Hematopoietic multipotent progenitor cell treated with erythropoietin and hydrocortisone succinate and interleukin-3 and kit ligand, for 4 days (in vitro differentiated cells): ENCODE measurements around the gene ANKRD13B.

Experiments used
- DNase-seq: peaks from one replicate; pipeline ENCODE4 v3.0.0-alpha.2; 2015

The ANKRD13B gene

DNA sequence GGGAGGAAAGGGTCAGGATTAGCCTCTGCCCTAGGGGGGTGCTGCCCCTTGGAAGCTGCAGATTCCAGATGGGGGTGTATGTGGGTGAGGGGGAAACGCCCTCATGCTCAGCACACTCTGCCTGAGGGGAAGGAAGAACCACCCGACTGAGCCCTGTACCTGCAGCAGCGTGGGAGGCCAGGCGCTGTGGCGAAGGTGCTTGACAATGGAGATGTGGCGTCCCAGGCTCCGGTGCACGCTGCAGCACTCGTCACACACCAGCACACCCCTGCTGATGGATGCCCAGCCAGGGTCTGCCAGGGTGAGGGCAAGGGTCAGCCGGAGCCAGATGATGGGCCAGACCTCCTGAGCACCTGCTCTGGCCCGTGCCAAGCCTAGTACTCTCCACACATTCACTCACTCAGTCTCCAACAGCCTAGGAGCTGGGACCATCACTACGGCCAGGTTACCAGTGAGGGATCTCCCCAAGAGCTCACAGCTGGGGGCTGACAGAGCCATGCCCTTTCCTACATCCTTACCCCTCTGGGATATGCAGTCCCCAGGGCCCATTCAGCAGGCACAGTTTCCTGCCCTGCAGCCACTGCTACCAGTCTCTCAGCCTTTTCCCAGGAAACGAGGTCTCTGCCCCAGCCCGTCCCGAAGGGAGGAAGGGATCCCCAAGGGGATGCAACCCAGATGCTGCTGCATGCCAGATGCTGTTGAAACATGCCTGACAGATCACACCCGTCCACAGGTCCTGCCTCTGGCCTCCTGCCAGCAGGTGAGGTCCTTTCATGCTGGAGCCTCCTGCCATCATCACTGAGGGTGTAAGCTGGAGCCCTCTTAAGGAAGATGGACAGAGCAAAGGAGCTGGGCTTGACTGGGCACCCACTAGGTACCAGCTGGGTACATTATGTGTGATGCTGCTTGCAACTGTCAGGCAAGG is 9.3 kb upstream of the ANKRD13B start:
- DNase-seq: no peak

DNA sequence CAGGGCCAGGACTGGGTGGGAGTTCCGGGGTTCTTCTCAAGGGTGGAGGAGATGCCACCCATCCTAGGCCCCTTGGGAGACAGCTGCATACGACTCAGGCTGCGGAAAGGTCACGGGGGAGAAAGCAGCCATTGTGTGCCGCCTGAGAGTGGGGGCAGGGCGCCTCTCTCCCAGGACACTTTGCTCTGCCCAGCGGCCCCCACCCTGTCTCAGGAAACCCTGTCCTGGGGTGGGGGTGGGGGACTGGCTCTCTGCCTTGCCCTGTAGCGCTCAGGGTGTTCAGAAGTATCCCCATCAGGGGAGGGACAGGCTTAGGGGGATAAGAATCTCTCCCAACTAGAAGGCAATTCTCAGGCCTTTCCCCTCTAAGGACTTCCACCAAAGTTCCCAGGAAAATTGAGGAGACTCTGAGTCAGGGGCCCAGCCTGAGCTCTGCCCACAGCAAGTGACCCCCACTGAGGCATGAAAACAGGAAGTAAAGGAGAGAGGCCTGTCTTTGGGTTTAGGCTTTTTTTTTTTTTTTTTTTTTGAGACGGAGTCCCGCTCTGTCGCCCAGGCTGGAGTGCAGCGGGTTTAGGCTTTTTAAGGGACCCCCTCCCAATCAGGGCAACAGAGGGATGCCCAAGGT is 8.4 kb upstream of the ANKRD13B start:
- peak; percentile 53 for DNase-seq

DNA sequence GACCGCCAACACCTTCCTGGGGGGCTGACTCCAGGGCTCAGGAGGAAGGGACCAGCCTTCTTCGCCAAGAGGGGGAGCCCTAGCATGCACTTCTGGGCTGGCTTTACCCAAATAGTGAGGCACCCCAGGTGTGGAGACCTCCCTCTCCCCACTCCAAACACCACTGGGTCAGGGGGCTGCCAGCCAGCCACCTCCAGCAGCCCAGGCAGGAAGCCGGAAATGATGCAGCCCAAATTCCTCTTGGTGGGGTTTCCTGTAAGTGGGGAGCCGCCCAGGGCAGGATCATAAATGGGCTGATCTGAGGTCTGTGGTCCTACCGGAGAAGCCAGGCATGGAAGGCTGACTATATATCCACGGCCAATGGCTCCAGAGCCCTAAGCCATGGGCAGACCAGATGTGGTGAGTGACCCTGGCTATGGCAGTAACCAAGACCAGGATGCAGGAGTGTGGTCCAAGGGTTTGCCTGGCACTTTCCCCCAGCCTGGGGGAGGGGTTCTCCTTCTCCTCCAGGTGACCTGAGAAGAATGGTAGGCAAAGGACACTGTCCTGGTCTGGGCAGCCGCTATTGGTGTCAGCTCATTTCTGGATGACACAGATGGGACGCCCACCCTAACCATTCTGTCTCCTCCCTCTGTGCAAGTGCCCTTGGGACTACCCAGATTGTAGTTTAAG is 7.7 kb upstream of the ANKRD13B start:
- peak; percentile 63 for DNase-seq

DNA sequence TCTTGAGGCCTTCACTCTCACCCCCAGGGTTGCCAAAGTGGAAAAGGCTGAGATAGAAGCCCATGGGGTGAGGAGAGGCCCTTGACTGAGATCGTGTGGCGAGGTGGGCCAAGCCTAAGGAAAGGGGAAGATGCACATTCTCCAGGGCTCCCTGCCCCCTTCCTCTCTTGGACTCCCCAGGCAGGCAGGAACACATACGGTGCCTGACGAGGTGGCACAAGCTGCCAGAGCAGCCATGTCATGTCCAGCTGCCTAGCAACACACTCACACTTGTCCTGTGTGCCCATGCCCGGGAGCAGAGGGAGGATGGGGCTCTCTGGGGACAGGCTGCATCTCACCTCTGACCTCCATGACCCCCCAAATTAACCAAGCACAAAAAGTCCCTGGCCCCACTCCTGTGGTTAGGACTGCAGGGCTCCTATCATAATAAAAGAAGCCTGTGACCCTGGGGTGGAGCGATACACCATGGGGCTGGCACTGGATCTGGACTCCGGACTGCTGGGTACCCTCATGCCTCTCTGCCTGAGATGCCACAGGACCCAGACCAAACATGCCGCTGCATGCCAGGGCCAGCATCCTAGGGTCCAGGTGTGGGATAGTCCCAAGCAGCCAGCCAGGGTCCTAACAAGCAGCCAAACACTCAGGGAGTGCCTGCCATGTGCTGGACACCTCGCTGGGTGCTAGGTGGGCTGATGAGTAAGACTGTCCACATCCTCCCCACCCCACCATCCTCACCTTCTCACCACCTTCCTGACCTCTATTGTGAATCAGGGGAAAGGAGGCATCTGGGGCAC is 6.1 kb upstream of the ANKRD13B start:
- DNase-seq: peak; percentile 26

DNA sequence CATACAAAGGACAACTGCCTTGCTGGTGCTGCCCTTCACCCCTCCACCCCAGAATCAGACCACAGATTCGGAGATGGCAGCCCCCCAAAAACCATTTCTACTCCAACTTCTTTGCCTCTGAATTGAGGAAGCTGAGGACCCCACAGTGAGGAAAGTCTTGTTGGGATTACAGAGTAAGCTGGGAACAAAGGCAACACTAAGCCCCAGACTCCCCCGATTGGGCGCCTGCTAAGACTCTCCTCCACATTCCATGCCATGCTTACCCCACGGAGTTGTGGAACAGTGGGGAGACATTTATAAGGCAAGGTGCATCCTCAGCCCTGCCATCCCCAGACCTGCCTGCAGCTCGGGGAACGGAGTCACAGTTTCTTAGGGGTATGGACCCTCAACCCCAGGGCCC is 5.3 kb upstream of the ANKRD13B start:
- DNase-seq: no peak

DNA sequence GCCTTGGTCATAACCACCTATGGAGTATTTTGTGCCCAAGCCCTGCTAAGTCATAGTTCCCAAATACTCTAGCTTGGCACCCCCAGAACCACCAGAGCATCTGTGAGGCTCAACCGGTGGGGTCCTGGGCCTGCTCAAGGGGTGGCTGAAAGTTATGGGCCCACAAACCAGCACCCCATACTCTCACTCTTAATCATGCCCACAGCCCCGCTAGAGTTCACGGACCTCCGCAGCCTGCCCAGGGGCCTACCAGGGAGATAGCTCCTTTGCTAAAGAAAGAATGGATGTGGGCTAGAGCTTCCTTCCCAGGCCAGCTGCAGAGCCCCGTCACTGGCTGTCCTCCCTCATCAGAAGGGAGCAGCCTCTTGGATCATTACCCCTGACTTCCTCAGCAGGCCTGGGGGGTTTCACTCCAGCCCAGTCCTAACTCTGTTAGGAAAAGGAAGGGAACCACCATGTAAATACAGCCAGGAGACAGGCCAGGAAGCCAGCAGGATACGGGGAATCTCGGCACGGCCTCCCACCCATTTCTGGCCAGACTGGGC is 4.8 kb upstream of the ANKRD13B start:
- peak; percentile 24 for DNase-seq

DNA sequence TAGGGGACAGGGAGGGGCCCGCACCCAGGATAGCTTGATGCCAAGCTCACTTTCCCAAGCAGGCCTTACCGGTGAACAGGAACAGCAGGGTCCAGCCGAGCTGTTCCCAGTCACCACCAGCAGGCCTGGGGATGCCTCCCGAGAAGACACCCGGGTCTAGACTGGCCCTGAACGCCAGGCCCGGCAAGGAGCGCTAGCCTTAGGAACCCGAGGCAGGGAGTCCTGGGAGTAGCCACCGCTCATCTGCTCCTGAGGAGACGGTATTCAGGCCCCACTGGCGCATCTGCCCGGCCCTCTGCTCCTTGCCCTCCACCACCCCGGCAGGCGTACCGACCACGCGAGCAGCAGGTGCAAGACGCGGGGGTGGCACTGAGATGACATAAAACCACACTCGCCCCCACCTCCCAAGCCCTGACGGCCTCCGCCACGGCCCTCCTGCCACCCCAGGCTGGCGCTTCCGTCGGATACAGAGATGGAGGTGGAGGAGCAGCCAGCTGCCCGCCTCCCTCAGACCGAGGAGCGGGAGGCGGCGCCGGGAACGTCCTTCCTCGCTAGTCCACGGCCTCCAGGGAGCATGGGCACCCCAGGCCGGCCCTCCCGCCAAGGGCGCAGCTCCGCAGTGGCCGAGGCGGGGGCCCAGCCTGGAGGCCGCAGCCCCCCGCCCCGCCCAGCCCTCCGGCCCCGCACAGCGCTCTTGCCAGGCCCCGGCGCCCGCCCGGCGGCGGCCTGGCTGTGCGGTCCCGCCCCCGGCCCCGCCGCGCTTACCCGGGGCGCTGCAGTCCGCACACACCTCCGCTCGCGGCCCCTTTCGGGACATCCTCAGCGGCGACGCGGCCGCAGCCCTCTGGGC is 4.1 kb upstream of the ANKRD13B start:
- peak; percentile 55 for DNase-seq

DNA sequence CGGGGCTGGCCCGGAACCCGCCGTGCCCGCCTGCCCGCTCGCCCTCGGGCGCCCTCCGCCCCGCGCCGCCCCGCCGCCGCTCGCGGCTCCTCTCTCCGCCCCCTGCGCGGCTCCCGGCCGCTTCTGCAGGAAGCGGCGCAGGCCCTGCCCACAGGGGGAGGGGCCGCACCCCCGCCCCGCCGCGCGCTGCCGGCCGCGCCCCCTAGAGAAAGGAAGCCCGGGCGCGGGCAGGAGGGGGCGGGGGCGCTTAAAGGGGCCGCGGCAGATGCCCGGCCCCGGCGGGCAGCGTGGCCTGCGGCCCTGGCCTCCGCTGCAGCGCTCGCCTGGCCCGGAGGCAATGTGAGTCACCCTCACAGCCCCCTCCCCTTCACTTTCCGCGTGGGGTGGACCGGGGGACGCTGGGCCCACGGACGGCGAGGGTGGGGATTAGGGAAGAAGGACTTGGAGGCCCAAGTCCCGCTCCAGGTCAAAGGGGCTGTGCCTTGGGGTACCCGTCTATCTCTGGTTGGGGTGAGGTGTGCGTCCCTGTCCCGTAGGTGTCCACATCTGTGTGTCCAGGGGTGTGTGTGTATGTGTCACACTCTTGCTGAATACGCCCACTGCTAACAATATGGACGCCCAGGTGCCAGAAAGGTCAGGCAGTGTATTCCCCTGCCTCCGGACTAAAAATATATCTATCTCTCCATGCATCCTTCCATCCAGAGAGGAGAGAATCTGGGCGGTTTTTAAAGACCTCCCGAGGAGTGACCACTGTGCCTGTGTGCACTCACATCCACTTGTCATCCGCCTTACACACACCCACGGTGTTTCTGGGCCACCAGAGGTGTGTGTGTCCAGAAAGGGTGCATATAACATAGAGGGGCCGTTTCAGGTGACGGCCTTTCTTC is 3.2 kb upstream of the ANKRD13B start, which contains the start of gene GIT1:
Gene GIT1 (minus strand): TSS at position 125 of the 887 bp plus-strand sequence. CDS start 270 bp downstream, outside the sequence.
- DNase-seq: peak; percentile 95

DNA sequence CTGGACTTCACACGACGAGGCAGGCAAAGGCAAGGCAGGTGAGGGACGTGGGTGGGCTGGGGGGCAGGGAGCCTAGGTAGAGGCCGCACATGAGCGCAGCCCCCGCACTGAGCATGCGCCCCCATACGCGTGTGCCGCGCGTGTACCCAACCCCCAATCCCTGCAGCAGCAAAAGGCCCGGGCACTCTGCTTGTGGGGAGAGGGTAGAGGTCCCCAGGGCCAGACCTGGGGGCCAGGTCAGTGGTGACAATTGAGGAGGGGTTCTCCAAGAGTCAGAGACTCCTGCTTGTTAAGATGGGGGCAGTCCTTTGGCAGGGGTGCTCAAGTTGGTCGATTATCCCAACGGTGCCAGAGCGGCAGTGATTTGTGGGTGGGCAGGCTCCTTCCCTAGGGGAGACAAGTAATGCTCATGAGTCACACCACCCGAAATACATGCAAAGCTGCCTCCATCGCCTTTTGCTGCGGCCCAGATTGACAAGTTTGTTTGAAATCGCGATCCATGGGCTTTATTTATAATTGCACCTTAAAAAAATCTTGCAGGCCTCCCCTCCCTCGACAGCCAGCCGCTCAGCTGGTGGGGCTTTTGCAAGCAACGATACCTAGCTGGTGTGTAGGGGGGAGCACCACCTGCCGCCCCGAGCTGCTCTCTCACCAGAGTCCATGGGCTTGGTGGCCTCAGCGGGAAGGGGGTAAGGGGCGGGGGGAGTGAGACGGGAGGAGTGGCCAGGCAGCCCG is 2.4 kb upstream of the ANKRD13B start:
- DNase-seq: peak; percentile 40

DNA sequence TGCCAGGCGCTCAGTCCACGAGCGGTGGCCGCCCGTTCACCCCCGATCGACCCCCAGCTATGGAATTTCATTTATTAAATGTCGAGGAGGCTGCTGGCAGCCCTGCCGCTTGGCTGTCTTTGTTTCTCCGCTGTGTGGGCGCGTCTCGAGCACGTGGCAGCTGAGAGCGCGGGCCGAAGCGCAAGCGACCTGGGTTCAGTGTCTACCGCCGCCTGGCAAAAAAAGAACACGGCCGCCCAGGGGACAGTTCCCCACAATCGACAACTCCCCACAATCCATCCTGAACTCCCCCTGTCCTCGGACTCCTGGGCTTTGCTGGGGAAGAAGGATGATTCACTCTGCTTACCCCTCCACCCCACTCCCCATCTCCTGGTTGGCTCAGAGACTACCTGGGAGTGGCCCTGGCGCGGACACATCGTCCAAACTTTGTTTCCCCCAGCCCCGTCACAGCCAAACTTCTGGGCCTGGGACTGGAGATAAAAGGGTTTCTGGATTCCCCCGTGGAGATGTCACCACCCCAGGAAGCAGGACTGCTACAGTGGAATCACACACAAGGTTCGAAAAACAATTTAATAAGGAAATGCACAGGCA is 1.7 kb upstream of the ANKRD13B start:
- peak; percentile 72 for DNase-seq

DNA sequence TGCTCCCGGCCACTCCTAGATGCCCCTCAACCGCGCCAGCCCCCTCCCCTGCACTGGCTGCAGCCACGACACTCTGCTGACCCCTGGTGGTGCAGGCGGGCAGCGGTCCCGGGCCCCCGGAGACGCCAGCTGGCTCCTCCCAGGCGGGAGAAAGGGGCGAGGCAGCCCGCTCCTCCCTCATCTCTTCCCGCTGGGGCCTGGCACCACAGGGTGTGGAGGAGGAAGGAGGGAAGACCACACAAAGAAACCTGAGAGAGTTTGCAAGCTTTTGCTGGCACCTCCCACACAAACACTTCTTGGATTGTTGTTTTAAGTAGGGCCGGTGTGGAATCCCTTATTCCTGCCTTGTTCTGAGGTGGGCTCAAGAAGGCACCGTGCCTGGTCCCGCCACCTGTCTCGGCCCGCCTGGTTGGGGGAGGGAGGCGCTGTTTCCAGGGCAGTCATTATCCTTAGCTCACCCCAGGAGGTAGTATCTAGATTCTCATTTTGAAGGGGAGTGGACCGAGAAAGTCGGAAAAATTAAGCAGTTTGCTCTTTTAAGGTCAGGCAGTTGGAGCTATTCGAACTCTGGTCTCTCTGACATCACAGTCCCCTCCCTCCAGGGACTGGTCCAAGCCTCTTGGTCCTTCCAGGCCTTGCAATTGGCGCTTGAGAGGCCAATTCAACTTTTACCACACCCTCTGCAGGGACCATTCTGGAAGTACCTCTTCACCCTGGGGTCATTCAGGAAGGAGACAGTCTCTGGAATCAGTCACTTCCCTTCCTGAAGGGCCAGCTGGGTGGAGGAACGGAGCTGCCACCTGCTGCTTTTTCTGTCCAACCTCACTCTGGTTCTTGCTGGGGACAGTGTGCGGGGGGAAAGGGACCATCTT is 959 bp upstream of the ANKRD13B start:
- DNase-seq: peak; percentile 92

DNA sequence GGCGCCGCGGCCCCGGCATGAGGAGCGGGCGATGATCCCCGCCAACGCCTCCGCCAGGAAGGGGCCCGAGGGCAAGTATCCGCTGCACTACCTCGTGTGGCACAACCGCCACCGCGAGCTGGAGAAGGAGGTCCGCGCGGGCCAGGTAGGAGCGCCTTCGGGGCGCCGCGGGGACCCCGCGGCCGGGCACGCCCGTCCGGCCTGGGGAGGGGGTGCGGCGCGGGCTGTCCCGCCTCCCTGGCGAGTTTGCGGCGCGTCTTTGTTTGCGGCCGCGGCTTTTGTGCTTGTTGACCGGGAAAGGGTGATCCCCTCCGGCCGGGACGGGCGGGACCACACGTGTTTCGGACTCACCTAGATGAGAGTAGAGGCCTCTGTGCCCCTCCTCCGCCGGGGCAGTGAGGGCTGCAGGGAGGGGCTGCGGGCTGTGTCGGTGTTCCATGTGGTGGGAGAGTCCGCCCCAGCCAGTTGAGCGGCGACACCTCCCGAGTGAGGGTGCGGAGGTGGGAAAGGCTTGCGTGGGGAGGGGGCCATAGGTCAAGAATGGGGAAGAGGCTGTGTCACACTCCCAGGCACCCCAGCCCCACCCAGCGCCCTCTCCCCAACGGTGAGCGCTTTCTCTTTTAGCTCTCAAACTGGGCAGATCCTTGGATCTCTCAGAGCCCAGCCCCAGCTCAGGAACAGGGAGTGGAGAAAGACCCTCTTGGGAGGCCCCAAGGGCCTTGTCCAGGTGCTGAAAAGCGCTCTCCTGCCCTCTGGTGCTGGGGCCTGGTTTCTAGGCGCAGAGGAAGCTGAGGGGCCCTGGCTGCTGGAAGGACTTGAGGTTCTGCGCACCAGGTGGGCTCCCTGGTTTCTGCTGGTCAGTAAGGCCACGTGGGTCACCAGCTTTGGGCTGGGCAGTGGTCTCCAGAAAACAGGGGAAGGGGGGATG is 923 bp downstream of the ANKRD13B start:
- DNase-seq: peak; percentile 70

DNA sequence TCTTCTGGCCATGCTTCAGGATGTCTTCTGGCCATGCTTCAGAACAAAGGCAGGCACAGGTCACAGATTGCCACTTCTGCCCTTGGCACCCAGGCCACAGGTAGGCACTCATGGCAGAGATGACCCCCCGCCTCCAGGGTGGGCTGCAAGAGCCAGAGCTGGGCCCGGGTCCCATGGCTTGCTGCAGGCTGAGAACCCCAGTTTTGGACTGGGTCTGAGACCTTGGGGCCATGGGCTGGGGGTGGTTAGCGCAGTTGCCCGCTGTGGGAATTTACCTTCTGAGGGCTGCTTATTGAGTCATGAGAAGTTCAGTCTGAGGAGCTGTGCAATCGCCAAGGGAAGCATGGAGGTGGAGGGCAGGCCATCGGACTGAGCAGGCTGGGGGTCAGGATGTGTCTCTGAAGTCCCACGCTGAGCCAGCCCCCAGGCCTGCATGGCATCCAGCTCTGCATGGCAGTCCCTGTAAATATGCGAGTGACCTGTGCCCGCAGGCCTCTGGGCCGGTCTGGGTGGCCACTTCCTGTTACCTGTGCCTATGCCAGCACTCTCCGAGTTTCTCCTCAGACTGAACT is 1.7 kb downstream of the ANKRD13B start:
- no peak for DNase-seq

DNA sequence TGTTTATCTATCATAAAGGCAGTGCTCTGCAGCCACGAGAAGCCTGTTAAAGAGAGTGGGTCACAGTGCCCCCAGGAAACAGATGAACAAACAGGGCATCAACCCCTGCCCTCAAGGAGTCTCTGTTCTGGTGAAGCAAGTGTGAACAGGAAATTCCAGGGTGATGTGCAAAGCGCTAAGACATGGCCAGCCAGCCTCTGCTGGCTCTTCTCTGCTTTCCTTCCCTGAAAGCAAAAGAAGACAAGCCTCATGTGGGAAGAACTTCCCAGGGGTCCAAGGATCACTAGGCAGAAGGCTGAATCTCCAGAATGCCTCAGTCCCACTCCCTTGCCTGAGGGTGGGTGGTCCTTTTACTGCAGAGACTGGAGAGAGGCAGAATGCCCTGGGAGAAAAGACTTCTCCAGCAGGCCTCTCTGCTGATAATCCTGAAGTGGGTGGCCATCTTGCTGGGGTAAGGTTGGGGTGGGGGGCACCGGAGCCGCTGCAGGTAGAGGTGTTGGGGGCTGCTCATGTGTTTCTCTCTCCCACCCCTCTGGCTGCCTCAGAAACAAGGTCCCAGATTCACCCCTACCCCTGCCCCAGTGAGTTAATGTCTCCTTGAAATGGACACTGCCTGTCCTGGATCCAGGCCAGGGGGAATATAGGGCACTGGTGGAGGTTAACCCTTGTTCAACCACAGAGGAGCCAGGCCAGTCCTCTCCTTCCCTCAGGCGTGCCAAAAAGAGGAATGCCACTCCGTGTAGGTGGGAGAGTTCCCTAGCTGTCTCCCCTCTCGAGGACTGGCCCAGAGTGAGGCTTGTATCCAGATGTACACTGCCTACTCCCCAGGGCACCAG is 2.4 kb downstream of the ANKRD13B start:
- DNase-seq: no peak

DNA sequence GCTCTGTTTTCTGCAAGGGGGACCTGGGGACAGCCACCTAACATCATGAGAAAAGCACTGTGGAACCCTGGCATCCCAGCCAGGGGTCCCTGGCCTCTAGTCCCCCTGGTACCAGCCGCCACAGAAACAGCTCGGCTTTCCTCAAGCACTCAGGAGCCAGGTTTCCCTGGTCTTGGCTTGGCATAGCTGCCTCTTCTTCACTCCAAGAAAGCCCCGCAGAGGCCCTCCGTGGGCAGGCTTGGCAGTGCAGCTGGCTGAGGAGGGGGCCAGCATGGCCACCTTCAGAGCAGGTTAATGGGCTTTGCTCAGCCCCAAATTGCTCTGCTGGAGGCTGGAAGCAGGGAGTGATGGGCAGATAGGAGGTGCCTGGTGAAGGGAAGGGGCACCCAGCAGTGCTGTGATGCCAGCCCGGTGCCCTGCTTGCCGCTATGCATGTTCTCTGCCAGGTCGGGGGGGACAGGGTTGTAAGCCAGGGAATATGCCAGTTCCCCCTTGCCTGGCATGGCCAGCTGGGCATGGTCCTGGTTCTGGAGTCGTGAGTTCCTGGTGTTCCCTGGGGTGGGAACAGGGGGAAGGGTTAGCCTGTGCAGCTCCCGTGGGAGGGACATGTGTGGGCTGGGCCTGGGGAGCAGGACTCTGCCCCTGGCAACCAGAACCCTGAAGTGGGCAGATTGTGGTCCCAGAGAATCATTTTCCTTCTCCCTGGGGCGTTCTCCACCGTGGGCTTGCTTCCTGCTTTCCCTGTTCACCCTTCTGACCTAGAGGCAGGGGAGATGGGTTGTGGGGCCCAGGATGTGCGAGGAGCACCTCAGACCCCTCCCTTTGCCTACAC is 3.2 kb downstream of the ANKRD13B start:
- DNase-seq: no peak
